H1 (cell line): ENCODE results near the gene SLC16A5. TPM values are rescaled to one million over a fixed set of nuclear protein-coding genes. Genes with fewer than 3 reads are reported as not detected.

Experiments
- CTCF ChIA-PET: fragments of 300-600 bp; sonication (Branson Sonifier 250); formaldehyde crosslinking; loops from one replicate; lab custom pipeline; 2021; ENCODE audit not compliant: partially characterized antibody; lab: Charles Lee
- POLR2A ChIA-PET: fragments of 300-600 bp; sonication (Branson Sonifier 250); formaldehyde crosslinking; loops from one replicate; lab custom pipeline; 2021; ENCODE audit warnings: inconsistent platforms; ENCODE audit not compliant: partially characterized antibody; lab: Charles Lee
- DNase-seq, 2 experiments: peaks; one replicate each; pipeline versions ENCODE4 v3.0.0 to v3.0.0-alpha.2; 2010 to 2022; ENCODE audit warnings: low spot score in 2 of 2, low read depth in 1 of 2, mixed read lengths in 1 of 2
- FAIRE-seq: peaks from 2 replicates; lab custom pipeline; 2011; peaks lifted over from hg19 to GRCh38; lab: Jason Lieb, UNC
- H2AFZ ChIP-seq: 2 replicates; pipeline ENCODE4 v1.8.1; 2012; ENCODE audit warnings: low read length, inconsistent platforms
- H2AK5ac ChIP-seq: 2 replicates; pipeline ENCODE4 v1.6.1; 2013; ENCODE audit warnings: low read depth, low read length
- H2BK120ac ChIP-seq: replicated peaks from 2 replicates; pipeline ENCODE3; 2013; ENCODE audit warnings: low read depth, low read length, inconsistent platforms
- H2BK12ac ChIP-seq: 2 replicates; pipeline ENCODE4 v1.6.1; 2013; ENCODE audit warnings: low read depth, low read length
- H2BK15ac ChIP-seq: 2 replicates; pipeline ENCODE4 v1.6.1; 2013; ENCODE audit warnings: low read length
- H2BK20ac ChIP-seq: 2 replicates; pipeline ENCODE4 v1.6.1; 2013; ENCODE audit warnings: low read length
- H2BK5ac ChIP-seq: 2 replicates; pipeline ENCODE4 v1.6.1; 2013; ENCODE audit warnings: low read depth, low read length
- H3K14ac ChIP-seq: 2 replicates; pipeline ENCODE4 v1.6.1; 2013; ENCODE audit warnings: inconsistent platforms; ENCODE audit not compliant: insufficient read length
- H3K18ac ChIP-seq: 2 replicates; pipeline ENCODE4 v1.6.1; 2013; ENCODE audit warnings: low read length; ENCODE audit errors: extremely low read depth
- H3K23ac ChIP-seq: 2 replicates; pipeline ENCODE4 v1.6.1; 2013; ENCODE audit warnings: inconsistent platforms; ENCODE audit not compliant: insufficient read length
- H3K23me2 ChIP-seq: 2 replicates; pipeline ENCODE4 v1.6.1; 2013; ENCODE audit warnings: low read depth, low read length
- H3K27ac ChIP-seq: 2 replicates; pipeline ENCODE4 v1.6.1; 2011; ENCODE audit warnings: low read depth, low read length, inconsistent platforms
- H3K27me3 ChIP-seq, 4 experiments: replicated peaks in 1 of 4; 1 replicate in 1 of 4; 2 replicates in 3 of 4; pipeline versions ENCODE4 v1.6.1 to v1.8.1; 2011 to 2013; ENCODE audit warnings: low read length in 3 of 4, mild to moderate bottlenecking in 3 of 4, inconsistent platforms in 2 of 4, mixed read lengths in 2 of 4, moderate library complexity in 1 of 4; ENCODE audit not compliant: control insufficient read depth in 3 of 4, insufficient read depth in 3 of 4; ENCODE audit errors: extremely low read depth in 1 of 4
- H3K36me3 ChIP-seq, 4 experiments: 2 replicates each; pipeline versions ENCODE4 v1.6.1 to v1.8.1; 2011 to 2013; ENCODE audit warnings: mild to moderate bottlenecking in 4 of 4, low read length in 3 of 4, moderate library complexity in 2 of 4, control low read depth in 1 of 4, inconsistent platforms in 1 of 4; ENCODE audit not compliant: insufficient read depth in 4 of 4, control insufficient read depth in 2 of 4
- H3K4ac ChIP-seq: replicated peaks from 2 replicates; pipeline ENCODE3; 2013; ENCODE audit warnings: low read length, low read depth, mixed read lengths, inconsistent platforms; ENCODE audit not compliant: insufficient read length
- H3K4me1 ChIP-seq, 4 experiments: replicated peaks in 1 of 4; 1 replicate in 1 of 4; 2 replicates in 3 of 4; pipeline versions ENCODE4 v1.6.1 to v1.8.1; 2011 to 2013; ENCODE audit warnings: low read length in 3 of 4, inconsistent platforms in 2 of 4, mixed read lengths in 1 of 4; ENCODE audit not compliant: insufficient read depth in 4 of 4, control insufficient read depth in 3 of 4
- H3K4me2 ChIP-seq, 2 experiments: 2 replicates each; pipeline versions ENCODE4 v1.6.1 to v1.8.1; 2011 to 2013; ENCODE audit warnings: low read depth in 2 of 2, low read length in 2 of 2, control low read depth in 1 of 2, inconsistent platforms in 1 of 2, mild to moderate bottlenecking in 1 of 2; ENCODE audit not compliant: insufficient read depth in 1 of 2
- H3K4me3 ChIP-seq, 4 experiments: fragments of 200-600, 300-600 bp in 1 of 4; sonication (generic), shearing (Covaris generic), sonication (Bioruptor Twin) in 1 of 4; 2 replicates each; pipeline versions ENCODE4 v1.5.1 to v1.8.1; 2011 to 2016; ENCODE audit warnings: low read length in 4 of 4, low read depth in 3 of 4, control low read depth in 2 of 4, inconsistent platforms in 2 of 4, mild to moderate bottlenecking in 2 of 4, mixed read lengths in 1 of 4, moderate library complexity in 1 of 4; ENCODE audit not compliant: insufficient read depth in 2 of 4; ENCODE audit errors: extremely low read depth in 1 of 4
- H3K56ac ChIP-seq: replicated peaks from 2 replicates; pipeline ENCODE3; 2013; ENCODE audit warnings: low read depth, mild to moderate bottlenecking, mixed read lengths, low read length, inconsistent platforms; ENCODE audit not compliant: insufficient read length
- H3K79me1 ChIP-seq: 2 replicates; pipeline ENCODE4 v1.6.1; 2013; ENCODE audit warnings: low read depth, low read length, control low read depth
- H3K79me2 ChIP-seq, 2 experiments: 2 replicates each; pipeline versions ENCODE4 v1.6.1 to v1.8.1; 2012 to 2013; ENCODE audit warnings: low read length in 2 of 2, mild to moderate bottlenecking in 2 of 2, inconsistent platforms in 1 of 2; ENCODE audit not compliant: insufficient read depth in 2 of 2, control insufficient read depth in 1 of 2
- H3K9ac ChIP-seq, 4 experiments: replicated peaks in 1 of 4; 1 replicate in 1 of 4; 2 replicates in 3 of 4; pipeline versions ENCODE4 v1.6.1 to v1.8.1; 2011 to 2013; ENCODE audit warnings: low read depth in 3 of 4, low read length in 3 of 4, control low read depth in 2 of 4, mild to moderate bottlenecking in 2 of 4, moderate library complexity in 2 of 4, inconsistent platforms in 1 of 4; ENCODE audit errors: extremely low read depth in 1 of 4
- H3K9me3 ChIP-seq, 2 experiments: 2 replicates each; pipeline versions ENCODE4 v1.6.1 to v1.8.1; 2012 to 2013; ENCODE audit warnings: mild to moderate bottlenecking in 2 of 2, moderate library complexity in 2 of 2, control low read depth in 1 of 2, inconsistent platforms in 1 of 2, low read depth in 1 of 2, low read length in 1 of 2, mixed read lengths in 1 of 2; ENCODE audit not compliant: insufficient read depth in 2 of 2
- H4K20me1 ChIP-seq, 2 experiments: replicated peaks in 1 of 2; 2 replicates each; pipeline versions ENCODE3 to v1.8.1; 2011 to 2013; ENCODE audit warnings: inconsistent platforms in 2 of 2, low read length in 2 of 2, mild to moderate bottlenecking in 1 of 2; ENCODE audit not compliant: insufficient read depth in 2 of 2, control insufficient read depth in 1 of 2
- H4K5ac ChIP-seq: 2 replicates; pipeline ENCODE4 v1.6.1; 2013; ENCODE audit warnings: low read length, low read depth, mixed read lengths, inconsistent platforms; ENCODE audit not compliant: insufficient read length
- H4K8ac ChIP-seq: 2 replicates; pipeline ENCODE4 v1.8.0; 2013; ENCODE audit warnings: mild to moderate bottlenecking, moderate library complexity, low read length, inconsistent platforms; ENCODE audit not compliant: insufficient read depth; ENCODE audit errors: extremely low read depth
- H4K91ac ChIP-seq: replicated peaks from 2 replicates; pipeline ENCODE3; 2013; ENCODE audit warnings: low read length, mixed read lengths, inconsistent platforms; ENCODE audit not compliant: insufficient read length
- ASH2L ChIP-seq: fragments of 200-600, 300-600 bp; sonication (generic); IDR thresholded peaks from one replicate; pipeline ENCODE4 v1.7.1; 2017; ENCODE audit warnings: low read length
- CTBP2 ChIP-seq: IDR thresholded peaks from 2 replicates; pipeline ENCODE4 v1.7.0; 2011; ENCODE audit warnings: borderline replicate concordance, mild to moderate bottlenecking, moderate library complexity, mixed read lengths, low read length; ENCODE audit not compliant: insufficient read depth, insufficient read length
- JUN ChIP-seq: IDR thresholded peaks from 2 replicates; pipeline ENCODE4 v1.6.1; 2011; ENCODE audit warnings: low read depth, mild to moderate bottlenecking, improper control_type of control experiment, low read length
- POU5F1 ChIP-seq: IDR thresholded peaks from 2 replicates; pipeline ENCODE4 v1.6.1; 2011; ENCODE audit warnings: low read depth, mild to moderate bottlenecking, low read length, moderate library complexity
- WGBS, 2 experiments: shearing (Covaris generic) in 1 of 2; methylation state at CpG; one replicate each; pipeline versions ENCODE4 v1.1.6 to v1.1.7; 2013 to 2015; ENCODE audit warnings: low lambda C conversion rate in 2 of 2, mixed read lengths in 2 of 2, inconsistent platforms in 1 of 2, low coverage in 1 of 2, missing lambda C conversion rate in 1 of 2; ENCODE audit not compliant: insufficient replicate concordance in 2 of 2, insufficient coverage in 1 of 2, insufficient read length in 1 of 2; ENCODE audit errors: extremely low coverage in 1 of 2, missing lambda C conversion rate in 1 of 2; 5-methylcytosine and 5-hydroxymethylcytosine counted together
- polyA plus RNA-seq, 7 experiments: library from polyadenylated mRNA; depleted of rRNA in 3 of 7; stranded (reverse) in 5 of 7; unstranded in 2 of 7; fragments of >200 nt in 5 of 7; fragments of 200-250 nt in 2 of 7; gene quantifications; 1 replicate in 5 of 7; 2 replicates in 1 of 7; 4 replicates in 1 of 7; pipeline versions ENCODE4 v1.2.1 to v1.2.3, GENCODE V29; 2011 to 2013; ENCODE audit warnings: missing spikeins in 2 of 7, mixed read lengths in 2 of 7
- total RNA-seq: library from RNA; stranded (reverse); fragmentation: NEBNext Ultra II Directional; extraction: Animal tissue kit (Norgen Biotek cat#: 25700); gene quantifications from 2 replicates; pipeline ENCODE4 v1.2.1, GENCODE V29; 2021

Gene SLC16A5
- total and polyA plus RNA-seq, 2 of the 8 experiments (the other 6 are each of a cell fraction or from before 2014, with no cell fraction given) = 17.1 to 34.7 TPM

- H2AFZ ChIP-seq = no peak overlapping the region
- TF ChIP-seq POU5F1 = no peak
- no peak for TF ChIP-seq ASH2L
- no peak for TF ChIP-seq CTBP2
- TF ChIP-seq JUN = no peak
- WGBS, 2 experiments = 92% methylated on average over 21 of the region's 24 CpGs; no CpG with 5 or more reads in 1 of the 2 experiments
- peak overlapping the region; percentile 69 to 95 (median 74); a peak in 6 of 8 replicates for H3K4me3 ChIP-seq
- CTCF ChIA-PET = interaction anchor here (0.6 to 12.9 kb wide), 22 partner anchors 8 to 172 kb away, joined by 3 to 239 read pairs (median 6); partner anchors contain the start of genes ARMC7, MRPS7 and NUP85
- peaks cover 3% of the 10 kb centered on the region; the same call in 1 of the 2 replicates for H3K23me2 ChIP-seq
- no peak overlapping the region for H2BK12ac ChIP-seq
- no peak overlapping the region for H3K27ac ChIP-seq
- no peak for FAIRE-seq
- H4K20me1 ChIP-seq = peaks cover 8 to 11% of the 10 kb centered on the region in 2 experiments
- no peak overlapping the region for H2BK15ac ChIP-seq
- H3K9ac ChIP-seq = no peak overlapping the region
- peaks cover 0 to 11% (median 9%) of the 10 kb centered on the region in 4 experiments; a peak in 6 of 8 replicates for H3K36me3 ChIP-seq
- no peak overlapping the region for H3K14ac ChIP-seq
- no peak overlapping the region for H2BK5ac ChIP-seq
- no peaks in the 10 kb centered on the region for H3K9me3 ChIP-seq
- no peak overlapping the region for H3K4ac ChIP-seq
- peaks cover 0 to 8% (median 4%) of the 10 kb centered on the region in 4 experiments; a peak in 5 of 7 replicates for H3K4me1 ChIP-seq
- no peak overlapping the region for H3K23ac ChIP-seq
- peak overlapping the region; percentile 46 to 80 for H3K4me2 ChIP-seq
- no peak overlapping the region for H2BK120ac ChIP-seq
- no peak overlapping the region for H4K5ac ChIP-seq
- peak overlapping the region; percentile 4; the same call in 1 of the 2 replicates for H4K8ac ChIP-seq
- no peak overlapping the region for H4K91ac ChIP-seq
- POLR2A ChIA-PET = interaction anchor here (0.6 to 13.9 kb wide), 21 partner anchors 13 to 1434 kb away, joined by 3 to 134 read pairs (median 5); partner anchors contain the start of genes JPT1, SLC16A5, SUMO2 and TMEM94
- H3K27me3 ChIP-seq = no peaks in the 10 kb centered on the region
- peaks cover 0 to 9% of the 10 kb centered on the region in 2 experiments; a peak in 1 of 4 replicates for H3K79me2 ChIP-seq
- no peak overlapping the region for H2AK5ac ChIP-seq
- H2BK20ac ChIP-seq = no peak overlapping the region
- no peak overlapping the region for H3K56ac ChIP-seq
- no peaks in the 10 kb centered on the region; the same call in 1 of the 2 replicates for H3K79me1 ChIP-seq
- no peak for DNase-seq
- no peak overlapping the region for H3K18ac ChIP-seq
Observed at GRCh38 chr17:75130059-75130631, 42.4 kb downstream of the SLC16A5 start.
